Activated CD4-positive, alpha-beta T cell treated with anti-CD3 and anti-CD28 coated beads, Interleukin-2, Interleukin-6, amounts not matched to agents 100 ng/mL and 50 ng/mL, durations not matched to agents 16 hours and 8 hours (primary cell): ENCODE measurements around the gene TMBIM4.
"Not testable (repeated sequence)": the region's sequence is repeated elsewhere in the genome, so short reads cannot be mapped to it uniquely, and the experiment has no call there.

ENCODE experiments used
- DNase-seq: peaks from one replicate; pipeline ENCODE4 v3.0.0-alpha.2; 2020

Gene TMBIM4

DNA sequence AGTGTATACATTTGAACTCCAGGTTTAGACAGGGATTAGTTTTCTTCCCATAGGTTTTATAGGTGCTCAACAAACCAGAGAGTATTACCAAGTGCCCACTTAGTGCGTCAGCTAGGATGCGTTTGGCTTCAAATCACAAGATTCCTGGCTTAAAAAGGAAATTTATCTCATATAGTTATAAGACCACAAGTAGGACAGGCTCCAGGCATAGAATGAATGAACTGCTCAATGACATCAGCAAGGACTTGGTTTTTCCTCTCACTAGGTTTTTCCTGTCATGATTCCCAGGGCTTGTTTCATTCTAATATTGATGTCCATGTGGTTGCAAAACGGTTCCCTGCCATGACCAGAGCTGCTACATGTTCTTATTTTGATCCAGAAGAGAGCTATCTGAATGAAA, 13.2 kb upstream of the TMBIM4 start:
- no peak for DNase-seq

DNA sequence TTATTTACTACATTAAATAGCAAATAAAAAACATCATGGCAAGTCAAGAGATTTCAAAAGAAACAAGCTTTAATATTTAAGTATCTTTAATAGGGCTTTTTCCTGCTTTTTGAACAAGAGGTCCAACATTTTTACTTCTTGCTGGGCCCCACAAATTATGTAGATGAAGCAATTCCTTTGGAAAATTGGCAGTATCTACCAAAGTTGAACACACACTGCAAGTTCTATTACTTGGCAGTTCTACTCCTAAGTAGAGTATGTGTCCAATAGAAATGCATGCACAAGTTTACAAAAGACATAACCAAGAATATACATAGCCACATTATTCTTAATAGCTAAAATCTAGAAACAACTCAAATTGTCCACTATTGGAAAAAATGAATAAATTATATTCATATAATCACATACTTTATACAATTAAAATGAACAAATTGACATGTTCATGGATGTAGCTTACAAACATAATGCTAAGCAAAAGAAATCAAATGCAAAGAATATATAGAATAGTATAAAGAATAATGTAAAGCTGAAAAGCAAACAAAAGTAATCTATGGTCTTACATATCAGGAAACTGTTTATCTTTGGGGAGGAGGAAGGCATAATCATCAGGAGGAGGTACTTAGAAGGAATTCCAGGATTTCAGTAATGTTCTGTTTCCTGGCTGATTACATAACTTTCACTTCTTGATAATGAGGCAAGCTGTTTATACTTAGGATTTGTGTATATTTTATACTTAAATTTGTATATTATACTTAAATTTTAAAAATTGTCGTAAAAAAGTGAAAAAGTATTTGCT, 6.5 kb upstream of the TMBIM4 start:
- no peak for DNase-seq

DNA sequence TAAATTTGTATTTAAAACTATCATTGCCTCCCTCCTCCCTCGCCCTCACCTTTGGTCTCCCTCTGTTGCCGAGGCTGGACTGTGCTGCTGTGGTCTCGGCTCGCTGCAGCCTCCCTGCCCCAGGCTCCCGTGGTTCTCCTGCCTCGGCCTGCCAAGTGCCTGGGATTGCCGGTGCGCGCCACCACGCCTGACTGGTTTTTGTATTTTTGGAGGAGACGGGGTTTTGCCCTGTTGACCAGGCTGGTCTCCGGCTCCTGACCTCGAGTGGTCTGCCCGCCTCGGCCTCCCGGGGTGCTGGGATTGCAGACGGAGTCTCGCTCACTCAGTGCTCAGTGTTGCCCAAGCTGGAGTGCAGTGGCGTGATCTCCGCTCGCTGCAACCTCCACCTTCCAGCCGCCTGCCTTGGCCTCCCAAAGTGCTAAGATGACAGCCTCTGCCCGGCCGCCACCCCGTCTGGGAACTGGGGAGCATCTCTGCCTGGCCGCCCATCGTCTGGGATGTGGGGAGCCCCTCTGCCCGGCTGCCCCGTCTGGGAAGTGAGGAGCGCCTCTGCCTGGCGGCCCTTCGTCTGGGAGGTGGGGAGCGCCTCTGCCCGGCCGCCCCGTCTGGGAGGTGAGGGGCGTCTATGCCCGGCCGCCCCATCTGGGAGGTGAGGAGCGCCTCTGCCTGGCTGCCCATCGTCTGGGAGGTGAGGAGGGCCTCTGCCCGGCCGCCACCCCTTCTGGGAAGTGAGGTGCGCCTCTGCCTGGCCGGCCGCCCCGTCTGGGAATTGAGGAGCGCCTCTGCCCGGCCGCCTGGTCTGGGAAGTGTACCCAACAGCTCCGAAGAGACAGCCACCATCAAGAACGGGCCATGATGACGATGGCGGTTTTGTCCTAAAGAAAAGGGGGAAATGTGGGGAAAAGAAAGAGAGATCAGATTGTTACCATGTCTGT, 4.9 kb upstream of the TMBIM4 start:
- not testable (repeated sequence) for DNase-seq

DNA sequence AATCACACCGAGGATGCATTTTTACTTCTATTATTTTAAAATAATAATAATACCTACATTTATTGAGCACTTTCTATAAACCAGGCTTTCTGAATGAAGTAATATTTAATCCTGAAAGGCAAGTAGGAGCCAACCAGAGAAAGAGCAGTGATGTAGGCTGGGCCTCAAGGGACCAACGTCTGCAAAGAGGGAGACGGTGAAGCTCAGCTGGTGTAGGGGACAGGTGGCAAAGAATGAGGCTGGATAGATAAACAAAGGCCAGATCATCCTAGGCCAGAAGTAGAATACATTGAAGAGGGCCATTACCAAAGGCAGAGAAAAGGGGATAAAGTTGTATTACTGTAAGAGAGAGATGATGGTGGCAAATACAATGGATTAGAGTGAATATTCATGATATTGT, 810 bp upstream of the TMBIM4 start:
- no peak for DNase-seq

DNA sequence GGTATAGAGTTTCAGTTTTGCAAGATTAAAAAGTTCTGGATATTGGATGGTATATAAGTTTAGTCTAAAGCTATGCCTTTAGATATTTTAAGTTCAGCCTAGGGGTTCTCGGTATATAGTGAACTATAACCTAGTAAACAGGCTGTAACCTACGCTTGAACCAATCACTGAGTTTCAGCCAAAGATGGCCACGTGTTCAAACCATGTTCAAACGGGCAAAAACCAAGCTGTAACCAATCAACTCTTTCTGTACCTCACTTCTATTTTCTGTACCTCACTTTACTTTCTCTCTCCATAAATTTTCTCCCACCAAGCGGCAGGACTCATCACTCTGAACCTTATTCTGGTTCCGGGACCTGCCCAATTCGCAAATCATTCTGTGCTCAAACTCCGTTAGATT, 1.4 kb downstream of the TMBIM4 start:
- DNase-seq, result no peak

DNA sequence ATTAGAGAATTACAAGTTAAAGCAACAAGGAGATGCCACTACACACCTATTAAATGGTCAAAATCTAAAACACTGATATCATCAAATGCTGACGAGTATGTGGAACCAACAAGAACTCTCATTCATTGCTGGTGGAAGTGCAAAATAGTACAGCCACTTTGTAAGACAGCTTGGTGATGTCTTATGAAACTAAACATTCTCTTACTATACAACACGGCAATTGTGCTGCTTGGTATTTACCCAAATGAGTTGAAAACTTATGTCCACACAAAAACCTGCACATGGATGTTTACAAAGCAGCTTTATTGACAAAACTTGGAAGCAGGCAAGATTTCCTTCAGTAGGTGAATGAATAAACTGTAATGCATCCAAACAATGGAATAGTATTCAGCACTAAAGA, 3.2 kb downstream of the TMBIM4 start:
- DNase-seq, result no peak

DNA sequence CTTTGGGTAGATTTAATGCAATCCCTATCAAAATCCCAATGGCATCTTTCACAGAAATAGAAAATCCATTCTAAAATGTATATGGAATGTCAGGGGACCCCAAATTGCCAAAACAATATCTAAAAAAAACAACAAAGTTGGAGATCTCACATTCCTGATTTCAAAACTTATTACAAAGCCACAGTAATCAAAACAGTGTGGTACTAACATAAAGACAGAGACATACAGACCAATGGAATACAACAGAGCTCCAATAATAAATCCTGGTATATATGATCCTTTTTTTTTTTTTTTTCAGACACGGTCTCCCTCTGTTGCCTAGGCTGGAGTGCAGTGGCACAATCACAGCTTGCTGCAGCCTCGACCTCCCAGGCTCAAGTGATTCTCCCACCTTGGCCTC, 4.7 kb downstream of the TMBIM4 start:
- no peak for DNase-seq

DNA sequence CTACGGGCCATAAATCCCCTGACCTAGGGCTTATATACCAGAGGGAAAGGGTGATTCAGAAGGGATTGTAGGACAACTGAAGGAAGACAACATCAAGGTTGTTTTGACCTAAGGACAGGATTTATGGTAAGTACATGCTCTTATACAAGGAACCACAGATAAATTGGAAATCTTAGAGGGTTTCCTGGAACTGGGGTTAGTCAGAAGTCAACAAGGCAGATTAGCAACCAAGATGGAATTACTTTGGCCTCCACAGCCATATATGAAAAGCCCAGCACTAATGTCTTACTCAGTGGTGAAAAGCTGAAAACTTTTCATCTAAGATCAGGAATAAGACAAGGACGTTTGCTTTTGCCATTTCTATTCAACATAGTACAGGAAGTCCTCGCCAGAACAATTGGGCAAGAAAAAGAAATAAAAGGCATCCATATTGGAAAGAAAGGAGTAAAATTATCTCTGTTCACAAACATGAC, 5.4 kb downstream of the TMBIM4 start:
- no peak for DNase-seq

DNA sequence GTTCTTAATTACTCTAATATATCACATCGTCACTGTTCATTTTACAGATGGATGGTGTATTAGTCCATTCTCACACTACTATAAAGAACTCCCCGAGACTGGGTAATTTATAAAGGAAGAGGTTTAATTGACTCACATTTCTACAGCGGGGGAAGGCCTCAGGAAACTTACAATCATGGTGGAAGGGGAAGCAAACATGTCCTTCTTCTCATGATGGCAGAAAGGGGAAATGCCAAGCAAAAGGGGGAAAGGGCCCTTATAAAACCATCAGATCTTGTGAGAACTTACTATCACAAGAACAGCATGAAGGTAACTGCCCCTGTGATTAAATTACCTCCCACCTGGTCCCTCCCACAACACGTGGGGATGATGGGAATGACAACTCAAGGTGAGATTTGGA, 6.5 kb downstream of the TMBIM4 start:
- DNase-seq, result no peak

DNA sequence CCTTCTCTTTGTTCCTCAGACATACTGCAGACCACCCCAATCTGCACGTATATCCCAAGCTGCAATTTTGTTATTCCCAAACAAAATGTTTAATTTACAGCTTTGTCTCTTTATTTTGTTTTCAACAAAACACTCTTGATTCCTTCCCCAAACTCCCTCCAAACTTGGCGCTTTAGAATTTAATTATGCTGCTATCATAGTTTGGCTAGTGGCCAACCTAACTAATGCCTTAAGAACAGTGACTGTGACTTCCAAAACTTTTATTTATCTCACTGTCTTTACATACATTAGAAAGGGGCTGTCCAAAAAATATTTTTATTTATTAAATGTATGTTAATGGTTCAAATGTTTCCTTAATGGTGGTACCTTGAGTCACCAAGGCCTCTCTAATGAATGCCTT, 7.1 kb downstream of the TMBIM4 start:
- DNase-seq, result no peak

DNA sequence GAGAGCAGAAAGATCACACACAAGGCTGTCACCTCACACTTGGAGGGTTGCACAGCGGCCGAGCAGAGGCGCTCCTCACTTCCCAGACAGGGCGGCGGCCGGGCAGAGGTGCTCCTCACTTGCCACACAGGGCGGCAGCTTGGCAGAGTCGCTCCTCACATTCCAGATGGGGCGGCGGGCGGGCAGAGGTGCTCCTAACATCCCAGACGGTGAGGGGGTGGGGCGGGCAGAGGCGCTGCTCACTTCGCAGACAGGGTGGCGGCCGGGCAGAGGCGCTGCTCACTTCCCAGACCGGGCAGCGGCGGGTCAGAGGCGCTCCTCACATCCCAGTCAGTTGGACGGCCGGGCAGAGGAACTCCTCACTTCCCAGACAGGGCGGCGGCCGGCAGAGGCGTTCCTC, 9.1 kb downstream of the TMBIM4 start:
- no peak for DNase-seq

DNA sequence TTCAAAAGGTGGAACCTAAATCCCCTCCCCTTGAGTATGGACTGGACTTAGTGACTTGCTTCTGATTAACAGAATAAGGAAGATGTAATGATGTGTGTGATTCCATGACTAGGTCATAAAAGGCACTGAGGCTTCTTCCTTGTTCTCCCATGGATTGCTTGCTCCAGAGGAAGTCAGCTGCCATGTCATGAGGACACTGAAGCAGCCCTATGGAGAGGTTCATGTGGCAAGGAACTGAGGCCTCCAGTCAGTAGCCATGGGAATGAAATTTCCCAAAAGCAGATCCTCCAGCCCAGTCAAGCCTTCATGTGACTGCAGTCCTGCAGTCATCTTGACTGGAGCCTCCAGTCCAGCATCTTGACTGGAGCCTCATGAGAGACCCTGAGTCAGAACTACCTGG, 10.7 kb downstream of the TMBIM4 start:
- DNase-seq, result no peak

DNA sequence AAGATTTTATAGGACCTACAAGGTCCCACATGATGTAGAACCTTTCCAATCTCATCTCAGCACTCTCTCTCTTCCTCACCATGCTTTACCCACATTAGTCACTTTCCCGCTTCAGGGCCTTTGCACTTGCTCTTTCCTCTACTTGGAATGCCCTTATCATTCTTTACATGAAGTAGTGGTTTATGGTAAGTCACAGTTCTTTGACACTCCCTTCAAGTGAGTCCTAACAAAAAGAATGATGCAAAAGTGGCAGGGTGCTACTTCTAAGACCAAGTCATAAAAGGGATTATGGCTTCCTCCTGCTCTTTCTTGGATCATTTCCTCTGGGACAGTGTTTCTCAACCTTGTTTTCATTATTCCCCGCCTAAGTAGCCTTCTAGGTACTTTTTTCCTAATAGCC, 13.1 kb downstream of the TMBIM4 start:
- DNase-seq, result no peak

DNA sequence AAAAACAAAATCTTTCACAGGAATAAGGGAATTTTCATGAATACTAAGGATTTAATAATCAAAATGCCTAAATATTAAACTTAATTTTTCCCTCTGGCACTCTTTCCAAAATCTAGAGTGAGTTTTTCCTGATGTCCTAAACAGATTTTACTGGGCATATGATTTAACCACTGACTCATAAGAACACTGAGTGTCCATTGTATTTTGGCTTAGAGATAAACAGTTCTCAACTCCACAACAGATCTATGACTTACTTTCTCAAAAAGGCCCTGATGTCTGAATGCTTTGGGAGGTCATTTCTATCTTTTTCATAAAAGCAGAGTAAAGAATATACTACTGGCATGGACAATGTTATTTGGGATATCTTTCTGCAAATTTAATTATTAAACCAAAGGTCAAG, 15.0 kb downstream of the TMBIM4 start:
- no peak for DNase-seq

DNA sequence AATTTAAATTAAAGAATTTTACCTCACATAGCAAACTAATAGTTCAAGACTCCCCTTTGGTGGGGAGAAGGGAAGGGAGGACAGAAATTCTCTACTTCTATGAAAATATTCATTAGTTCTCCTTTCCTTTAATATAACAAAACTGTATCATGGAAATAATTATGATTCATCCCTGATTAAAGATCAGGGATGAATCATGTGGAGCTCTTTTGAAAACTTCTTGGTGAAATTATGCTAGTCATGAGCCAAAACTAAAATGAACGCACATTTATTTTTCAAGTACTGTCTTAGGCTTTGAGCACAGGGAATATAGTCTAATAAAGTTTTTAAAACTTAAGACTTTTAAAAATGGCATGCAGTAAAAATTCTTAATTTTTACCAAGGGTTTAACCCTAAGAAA, 17.1 kb downstream of the TMBIM4 start:
- DNase-seq, result no peak

DNA sequence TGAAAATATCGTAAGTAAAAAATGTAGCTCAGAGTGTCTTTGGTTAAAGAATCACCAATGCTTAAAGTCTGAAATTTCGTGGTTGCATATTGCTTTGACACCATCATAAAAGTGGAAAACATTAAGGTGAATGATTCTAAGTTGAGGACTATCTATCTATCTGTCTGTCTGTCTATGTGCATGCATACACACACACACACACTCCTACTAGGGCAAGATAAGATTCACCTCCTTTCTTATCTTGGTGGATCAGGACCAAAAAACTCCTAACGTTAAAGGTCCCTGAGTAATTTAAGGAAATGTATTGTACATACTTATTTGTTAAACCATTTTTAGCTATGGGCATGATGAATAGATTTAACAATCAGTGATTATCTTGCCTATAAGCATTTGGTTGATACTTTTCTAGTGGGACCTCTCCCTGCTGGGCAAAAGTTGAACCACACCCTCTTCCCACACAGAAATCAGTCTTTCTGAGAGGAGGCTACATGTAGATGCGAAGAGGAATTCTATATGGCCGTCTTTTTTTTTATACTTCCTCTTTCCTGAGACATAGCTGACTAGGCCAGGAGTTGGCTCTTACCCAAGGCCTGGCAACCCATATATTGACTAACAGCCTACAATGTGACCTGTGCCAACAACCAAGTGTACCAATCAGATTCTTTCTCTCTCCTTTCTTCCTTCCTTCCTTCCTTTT, 19.9 kb downstream of the TMBIM4 start:
- DNase-seq, result no peak

DNA sequence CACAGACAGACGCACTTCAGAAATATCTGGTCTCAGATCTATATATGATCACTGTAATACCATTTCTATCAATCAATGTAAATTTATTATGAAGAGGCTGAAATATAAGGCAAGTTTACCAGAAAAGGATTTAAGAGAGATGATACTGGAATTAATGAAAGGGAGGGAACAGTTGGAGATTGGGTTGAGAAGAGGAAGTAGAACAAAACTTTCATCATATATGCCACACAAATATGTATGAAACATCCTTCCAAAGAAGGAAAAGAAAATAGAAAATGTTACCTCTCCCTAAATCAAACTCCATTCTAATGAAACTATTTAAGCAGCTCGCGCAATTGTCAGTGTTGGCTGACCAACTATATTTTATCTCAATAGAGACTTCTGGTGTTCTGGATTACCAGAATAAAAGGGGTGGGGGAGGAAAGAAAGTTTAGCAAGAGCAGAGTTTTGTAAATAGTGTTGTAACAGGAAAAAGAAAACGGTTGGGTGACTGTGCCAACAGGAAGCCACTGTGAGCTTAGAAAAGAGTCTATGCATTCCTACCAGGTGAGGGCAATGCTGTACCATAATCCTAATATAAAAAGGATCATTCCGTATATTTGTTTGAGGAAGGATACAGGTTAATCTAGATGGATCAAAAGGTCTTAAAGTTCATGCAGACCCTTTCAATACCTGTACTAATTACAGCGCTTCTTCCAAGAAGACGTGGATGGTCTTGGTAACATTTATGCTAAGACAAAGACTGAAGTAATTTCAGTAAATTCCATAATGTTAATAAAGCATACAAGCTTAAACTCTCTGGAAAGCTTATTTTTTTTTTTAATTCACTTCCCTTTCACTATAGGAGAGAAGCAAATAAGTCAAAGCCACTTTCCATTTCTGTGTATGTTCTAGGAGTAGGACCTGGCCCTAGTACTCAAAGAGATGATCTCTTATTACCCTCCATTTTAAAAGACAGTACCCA, 24.7 kb downstream of the TMBIM4 start:
- peak; percentile 54 for DNase-seq

DNA sequence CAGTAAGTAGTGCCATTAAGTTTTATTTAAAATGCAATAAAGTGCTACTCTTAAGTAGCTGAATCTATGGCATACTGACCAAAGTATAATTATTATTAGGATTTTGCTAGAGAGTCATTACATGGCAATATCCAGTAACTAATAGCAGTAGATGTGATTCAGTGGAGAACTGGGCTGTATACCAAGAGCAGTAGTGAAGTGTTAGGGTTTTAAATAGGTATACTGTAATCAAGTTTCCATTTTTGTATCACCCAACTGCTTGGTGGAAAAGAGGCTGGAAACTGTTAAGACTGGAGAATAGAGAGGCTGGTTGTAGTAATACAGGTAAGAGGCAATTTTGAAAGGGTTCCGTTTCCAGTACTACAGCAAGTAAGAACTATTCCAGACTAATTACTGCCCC, 25.9 kb downstream of the TMBIM4 start:
- DNase-seq, result no peak

DNA sequence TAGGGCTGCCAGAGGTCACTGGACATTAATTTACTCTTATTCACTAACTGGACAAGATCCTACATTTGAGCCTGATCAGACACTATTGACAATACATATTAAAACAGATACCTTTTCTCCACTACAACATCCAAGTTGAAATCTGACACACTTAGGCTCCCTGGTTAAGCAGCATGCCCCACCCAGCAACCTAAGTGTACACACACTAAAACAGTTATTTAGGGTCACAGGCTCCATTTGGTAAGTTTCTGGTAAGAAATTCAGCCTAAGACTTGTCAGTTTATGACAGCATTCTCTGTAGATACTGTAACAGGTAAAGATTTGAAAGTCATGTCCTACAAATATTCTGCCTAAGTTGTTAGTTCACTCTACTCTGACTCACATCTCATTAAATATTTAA, 27.0 kb downstream of the TMBIM4 start:
- no peak for DNase-seq

DNA sequence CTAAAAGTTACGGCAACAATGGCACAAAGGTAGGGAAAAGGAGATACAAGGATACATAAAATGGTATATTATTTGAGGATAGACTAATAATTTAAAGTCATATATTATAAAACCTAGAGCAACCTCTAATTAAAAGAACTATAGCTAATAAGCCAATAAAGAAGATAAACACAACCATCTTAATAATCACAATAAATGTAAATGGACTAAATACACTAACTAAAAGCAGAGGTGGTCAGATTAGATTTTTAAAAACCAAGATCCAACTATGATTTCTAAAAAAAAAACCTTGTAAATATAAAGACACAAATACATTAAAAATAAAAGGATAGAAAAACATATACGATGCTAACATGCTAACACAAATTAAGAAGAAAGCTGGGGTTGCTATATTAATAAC, 28.5 kb downstream of the TMBIM4 start:
- no peak for DNase-seq

DNA sequence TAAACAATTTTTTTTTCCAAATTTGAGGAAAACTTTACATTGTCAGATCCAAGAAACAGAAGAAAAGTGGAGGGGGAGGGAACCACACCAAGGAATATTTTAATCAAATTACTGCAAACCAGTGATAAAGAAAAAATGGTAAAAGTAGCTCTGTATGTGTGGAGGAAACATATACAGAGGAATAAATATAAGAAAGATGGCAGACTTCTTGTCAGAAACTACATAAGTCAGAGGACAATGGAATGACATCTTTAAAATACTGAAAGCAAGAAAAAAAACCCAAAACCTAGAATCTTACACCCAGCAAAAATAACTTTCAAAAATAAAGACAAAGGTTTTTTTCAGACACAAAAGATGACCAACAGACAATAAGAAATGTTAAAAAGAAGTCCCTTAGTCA, 29.1 kb downstream of the TMBIM4 start:
- DNase-seq, result no peak

DNA sequence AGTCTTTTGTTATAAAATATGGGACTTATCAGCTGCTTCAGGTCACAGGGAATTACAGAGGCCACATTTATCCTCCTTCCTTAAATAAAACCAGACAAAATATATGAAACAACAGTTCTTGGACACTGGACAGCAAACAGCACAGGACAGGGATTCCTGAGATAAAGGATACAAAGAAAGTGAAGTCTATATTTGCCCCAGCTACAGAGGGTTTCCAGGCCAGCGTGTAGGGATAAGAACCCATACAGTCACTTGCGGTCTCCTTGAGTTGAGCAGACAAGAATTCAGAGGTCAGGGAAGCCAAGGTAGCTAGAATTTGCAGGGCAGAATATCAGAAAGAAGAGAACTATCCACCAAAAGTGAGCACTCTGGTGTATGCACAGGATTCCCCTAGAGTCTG, 30.5 kb downstream of the TMBIM4 start:
- no peak for DNase-seq
